GM12878 (cell line): ENCODE measurements around the gene WDR86. TPM values are rescaled to one million over a fixed set of nuclear protein-coding genes. Genes with fewer than 3 reads are reported as not detected.

Experiments
- CHD1 ChIP-seq: IDR thresholded peaks from 2 replicates; pipeline ENCODE4 v1.6.1; 2012; ENCODE audit warnings: low read depth, low read length, improper control_type of control experiment
- REST ChIP-seq: IDR thresholded peaks from 2 replicates; pipeline ENCODE4 v1.6.1; 2012; ENCODE audit warnings: mild to moderate bottlenecking, low read depth, low read length
- ZBTB4 ChIP-seq: fragments of 450-650 bp; formaldehyde crosslinking; IDR thresholded peaks from 2 replicates; pipeline ENCODE4 v1.4.0; 2022; ENCODE audit warnings: mild to moderate bottlenecking, moderate library complexity
- ZNF274 ChIP-seq: IDR thresholded peaks from one replicate; pipeline ENCODE4 v1.8.0; 2011; ENCODE audit not compliant: insufficient read length, insufficient read depth
- polyA plus RNA-seq, 11 experiments: library from polyadenylated mRNA; depleted of rRNA in 4 of 11; unstranded in 6 of 11; stranded (reverse) in 5 of 11; fragments of >200 nt; fragmentation: Nextera tagmentation in 4 of 11; fragmentation: Illumina TruSeq in 1 of 11; extraction: Ambion mirVana in 4 of 11; extraction: Trizol in 1 of 11; gene quantifications; 1 replicate in 1 of 11; 2 replicates in 10 of 11; pipeline versions ENCODE4 v1.2.1 to v1.2.3, GENCODE V29; 2011 to 2016; ENCODE audit warnings: inconsistent platforms in 2 of 11, missing spikeins in 2 of 11, low read depth in 1 of 11
- total RNA-seq, 4 experiments: library from RNA; depleted of rRNA in 3 of 4; stranded (reverse); fragments of >200 nt in 3 of 4; fragmentation: Illumina TruSeq in 1 of 4; extraction: Trizol in 1 of 4; gene quantifications; 2 replicates each; pipeline versions ENCODE4 v1.2.1 to v1.2.3, GENCODE V29; 2013 to 2021

WDR86 gene
- total and polyA plus RNA-seq, 10 of the 15 experiments (the other 5 are each of a cell fraction or from before 2014, with no cell fraction given), result 0.05 to 0.19 (median 0.15) TPM; not detected in 7

- no peak for TF ChIP-seq REST
- TF ChIP-seq ZBTB4 (CRISPR knock-in tag), result no peak
- TF ChIP-seq CHD1, result no peak
- no peak for TF ChIP-seq ZNF274
Observed at GRCh38 chr7:151380199-151381097, 29.4 kb downstream of the WDR86 start (continued).
